OCI-LY3 (cell line): ENCODE measurements around the gene ZNF595.
"Not testable (repeated sequence)": the region's sequence is repeated elsewhere in the genome, so short reads cannot be mapped to it uniquely, and the experiment has no call there.

Experiments
- CTCF ChIP-seq: fragments of 200-600, 300-600 bp; sonication (generic); IDR thresholded peaks from 2 replicates; pipeline ENCODE4 v1.5.1; 2014; ENCODE audit warnings: antibody characterized with exemption, low read length, low read depth
- EZH2phosphoT487 ChIP-seq: fragments of 200-600 bp; shearing (Covaris generic); IDR thresholded peaks from 2 replicates; pipeline ENCODE4 v1.6.1; 2018; ENCODE audit warnings: antibody characterized with exemption, mixed run types, low read depth

GRCh38 chr4:9937-10870 lies 42.9 kb upstream of the ZNF595 start:
- not testable (repeated sequence) for TF ChIP-seq CTCF, EZH2phosphoT487
